Epithelial cell of esophagus (primary cell): ENCODE results near the gene LRRN2.

Source experiments
- DNase-seq: peaks from one replicate; pipeline ENCODE4 v3.0.0; 2010; ENCODE audit warnings: low read depth
- H3K4me3 ChIP-seq: 2 replicates; pipeline ENCODE4 v1.5.1; 2011; ENCODE audit warnings: mild to moderate bottlenecking, low read length, control low read depth
- CTCF ChIP-seq: IDR thresholded peaks from 2 replicates; pipeline ENCODE4 v1.5.1; 2011; ENCODE audit warnings: low read depth, mild to moderate bottlenecking, low read length, control low read depth, inconsistent platforms; ENCODE audit not compliant: insufficient read depth; ENCODE audit errors: missing control alignments

LRRN2 gene

GRCh38 chr1:204650911-204651570 lies 34.5 kb downstream of the LRRN2 start:
- no peak for TF ChIP-seq CTCF

GRCh38 chr1:204649721-204650521 lies 35.6 kb downstream of the LRRN2 start:
- no peak for TF ChIP-seq CTCF
- no peak for DNase-seq

More at GRCh38 chr1:204650911-204651570, 34.5 kb downstream of the LRRN2 start:
- no peak overlapping the region for H3K4me3 ChIP-seq
- DNase-seq, result no peak

GRCh38 chr1:204648576-204648975 lies 37.0 kb downstream of the LRRN2 start:
- no peak for TF ChIP-seq CTCF
- H3K4me3 ChIP-seq, result no peak overlapping the region
- DNase-seq, result no peak

More at GRCh38 chr1:204649721-204650521, 35.6 kb downstream of the LRRN2 start:
- no peak overlapping the region for H3K4me3 ChIP-seq

- DNase-seq, result no peak
- TF ChIP-seq CTCF, result no peak
- H3K4me3 ChIP-seq, result no peak overlapping the region
Measured at GRCh38 chr1:204647805-204648153, 37.8 kb downstream of the LRRN2 start.

- H3K4me3 ChIP-seq, result no peak overlapping the region
- DNase-seq, result peak; percentile 74
- TF ChIP-seq CTCF, result no peak
Measured at GRCh38 chr1:204647114-204647804, 38.3 kb downstream of the LRRN2 start.

- TF ChIP-seq CTCF, result no peak
- DNase-seq, result no peak
- H3K4me3 ChIP-seq, result no peak overlapping the region
Measured at GRCh38 chr1:204645666-204646065, 39.9 kb downstream of the LRRN2 start.
